ENCODE results near the gene C16orf92.

Gene C16orf92

DNA sequence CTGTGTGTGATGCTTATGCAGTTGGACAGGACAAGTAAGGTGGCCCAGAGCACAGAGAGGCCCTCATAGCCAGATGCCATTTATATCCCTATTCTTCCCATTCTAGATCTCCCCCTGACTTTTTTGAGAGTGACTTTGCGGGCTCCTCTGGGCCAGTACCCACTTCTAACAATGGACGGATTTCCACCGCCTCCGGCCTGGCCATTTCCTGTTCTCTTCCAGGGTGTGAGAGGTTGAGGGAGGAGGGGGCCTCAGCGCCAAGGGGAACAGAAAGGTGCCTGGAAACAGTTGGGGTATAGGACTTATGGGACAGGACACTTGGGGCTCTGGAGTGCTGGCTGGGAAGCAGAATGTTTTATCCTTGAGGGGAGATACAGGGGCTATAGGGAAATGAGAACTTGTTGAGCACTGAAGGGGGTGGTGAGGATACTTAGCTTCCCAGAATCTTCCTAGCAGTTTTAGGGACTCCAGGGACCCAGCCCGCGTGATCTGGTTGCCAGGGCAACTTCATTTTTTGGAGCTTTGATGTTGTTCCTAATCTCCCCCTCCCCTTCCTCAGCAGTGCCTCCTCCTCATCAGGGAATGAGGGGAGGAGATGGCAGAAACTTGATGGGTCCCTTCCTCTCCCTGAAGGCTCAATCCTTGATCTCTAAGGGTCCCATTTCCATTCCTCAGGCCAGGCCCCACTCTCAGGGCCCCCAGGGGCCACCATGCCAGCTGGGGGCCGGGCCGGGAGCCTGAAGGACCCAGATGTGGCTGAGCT is 45.8 kb upstream of the C16orf92 start:
- no peak overlapping the region for H3K4me3 ChIP-seq (ENCODE audit: low read depth, low read length)
- TF ChIP-seq, protein P1, sequence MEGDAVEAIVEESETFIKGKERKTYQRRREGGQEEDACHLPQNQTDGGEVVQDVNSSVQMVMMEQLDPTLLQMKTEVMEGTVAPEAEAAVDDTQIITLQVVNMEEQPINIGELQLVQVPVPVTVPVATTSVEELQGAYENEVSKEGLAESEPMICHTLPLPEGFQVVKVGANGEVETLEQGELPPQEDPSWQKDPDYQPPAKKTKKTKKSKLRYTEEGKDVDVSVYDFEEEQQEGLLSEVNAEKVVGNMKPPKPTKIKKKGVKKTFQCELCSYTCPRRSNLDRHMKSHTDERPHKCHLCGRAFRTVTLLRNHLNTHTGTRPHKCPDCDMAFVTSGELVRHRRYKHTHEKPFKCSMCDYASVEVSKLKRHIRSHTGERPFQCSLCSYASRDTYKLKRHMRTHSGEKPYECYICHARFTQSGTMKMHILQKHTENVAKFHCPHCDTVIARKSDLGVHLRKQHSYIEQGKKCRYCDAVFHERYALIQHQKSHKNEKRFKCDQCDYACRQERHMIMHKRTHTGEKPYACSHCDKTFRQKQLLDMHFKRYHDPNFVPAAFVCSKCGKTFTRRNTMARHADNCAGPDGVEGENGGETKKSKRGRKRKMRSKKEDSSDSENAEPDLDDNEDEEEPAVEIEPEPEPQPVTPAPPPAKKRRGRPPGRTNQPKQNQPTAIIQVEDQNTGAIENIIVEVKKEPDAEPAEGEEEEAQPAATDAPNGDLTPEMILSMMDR (IDR thresholded peaks at IDR 0.05; ENCODE audit: low read depth, low read length, missing control alignments) = no peak
- DNase-seq (ENCODE audit: low read depth) = no peak

DNA sequence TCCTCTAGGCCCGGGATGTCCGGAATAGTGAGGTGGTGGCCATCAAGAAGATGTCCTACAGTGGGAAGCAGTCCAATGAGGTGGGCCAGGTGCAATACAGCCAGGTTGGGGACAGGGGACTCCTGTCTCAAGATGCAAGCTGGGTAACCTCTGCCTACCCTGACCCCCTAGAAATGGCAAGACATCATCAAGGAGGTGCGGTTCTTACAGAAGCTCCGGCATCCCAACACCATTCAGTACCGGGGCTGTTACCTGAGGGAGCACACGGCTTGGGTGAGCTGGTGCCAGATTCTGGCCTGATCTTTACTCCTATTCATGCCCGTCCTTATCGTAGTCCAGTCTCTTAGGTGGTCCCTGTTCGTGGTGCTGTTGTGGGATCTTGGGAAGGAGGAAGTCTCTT is 44.9 kb upstream of the C16orf92 start:
- H3K4me3 ChIP-seq (ENCODE audit: low read depth, low read length) = no peak overlapping the region
- TF ChIP-seq, protein P1 (IDR thresholded peaks at IDR 0.05; ENCODE audit: low read depth, low read length, missing control alignments) = no peak
- DNase-seq (ENCODE audit: low read depth) = no peak

DNA sequence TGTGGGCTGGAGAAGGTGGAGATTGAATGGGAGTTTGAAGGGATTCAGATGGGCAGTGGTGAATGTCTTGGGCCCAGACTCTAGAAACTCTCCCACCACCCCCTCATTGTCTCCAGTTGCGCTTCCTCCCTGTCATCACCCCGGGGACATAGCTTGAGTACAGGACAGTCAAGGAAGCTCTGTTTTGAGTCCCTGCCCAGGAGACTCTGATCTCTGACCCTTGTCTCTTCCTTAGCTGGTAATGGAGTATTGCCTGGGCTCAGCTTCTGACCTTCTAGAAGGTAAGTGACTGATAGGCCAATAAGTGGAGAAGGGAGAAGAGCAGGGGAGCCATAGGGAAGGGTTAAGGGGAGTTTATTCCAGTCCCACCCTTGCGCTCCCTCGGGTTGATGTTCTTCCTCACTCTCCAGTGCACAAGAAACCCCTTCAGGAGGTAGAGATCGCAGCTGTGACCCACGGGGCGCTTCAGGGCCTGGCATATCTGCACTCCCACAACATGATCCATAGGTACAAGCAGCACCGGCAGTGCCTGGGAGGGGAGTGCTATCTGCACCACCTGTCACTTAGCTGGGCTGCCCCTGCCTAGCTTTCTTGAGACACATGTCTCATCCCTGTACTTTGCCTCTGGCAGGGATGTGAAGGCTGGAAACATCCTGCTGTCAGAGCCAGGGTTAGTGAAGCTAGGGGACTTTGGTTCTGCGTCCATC is 44.3 kb upstream of the C16orf92 start:
- H3K4me3 ChIP-seq (ENCODE audit: low read depth, low read length) = no peak overlapping the region
- DNase-seq (ENCODE audit: low read depth) = no peak
- TF ChIP-seq, protein P1 (IDR thresholded peaks at IDR 0.05; ENCODE audit: low read depth, low read length, missing control alignments) = no peak

DNA sequence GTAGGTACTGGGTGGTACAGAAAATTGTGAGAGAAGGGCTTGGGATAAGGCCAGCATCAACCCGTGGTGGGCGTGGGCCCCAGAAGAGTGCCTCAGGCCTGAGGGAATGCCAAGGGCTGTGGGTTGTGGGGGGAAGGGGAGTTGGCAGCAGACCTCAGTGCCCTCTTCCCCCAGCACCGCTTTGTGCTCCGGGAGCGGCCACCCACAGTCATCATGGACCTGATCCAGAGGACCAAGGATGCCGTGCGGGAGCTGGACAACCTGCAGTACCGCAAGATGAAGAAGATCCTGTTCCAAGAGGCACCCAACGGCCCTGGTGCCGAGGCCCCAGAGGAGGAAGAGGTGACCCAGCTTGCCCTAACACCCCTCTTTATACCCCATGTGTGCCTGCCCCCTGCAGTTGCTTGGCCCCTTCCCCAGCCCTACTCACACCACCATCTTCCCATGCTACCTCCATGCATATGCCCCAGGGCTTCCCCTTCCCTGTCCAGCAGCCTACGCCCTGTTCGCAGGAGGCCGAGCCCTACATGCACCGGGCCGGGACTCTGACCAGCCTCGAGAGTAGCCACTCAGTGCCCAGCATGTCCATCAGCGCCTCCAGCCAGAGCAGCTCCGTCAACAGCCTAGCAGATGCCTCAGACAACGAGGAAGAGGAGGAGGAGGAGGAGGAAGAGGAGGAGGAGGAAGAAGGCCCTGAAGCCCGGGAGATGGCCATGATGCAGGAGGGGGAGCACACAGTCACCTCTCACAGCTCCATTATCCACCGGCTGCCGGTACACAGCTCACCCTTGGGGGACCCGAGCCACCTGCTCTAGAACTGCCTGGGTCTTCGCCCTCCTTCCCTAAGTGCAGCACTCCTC is 40.2 kb upstream of the C16orf92 start:
- no peak overlapping the region for H3K4me3 ChIP-seq (ENCODE audit: low read depth, low read length)
- TF ChIP-seq, protein P1 (IDR thresholded peaks at IDR 0.05; ENCODE audit: low read depth, low read length, missing control alignments) = no peak
- no peak for DNase-seq (ENCODE audit: low read depth)

DNA sequence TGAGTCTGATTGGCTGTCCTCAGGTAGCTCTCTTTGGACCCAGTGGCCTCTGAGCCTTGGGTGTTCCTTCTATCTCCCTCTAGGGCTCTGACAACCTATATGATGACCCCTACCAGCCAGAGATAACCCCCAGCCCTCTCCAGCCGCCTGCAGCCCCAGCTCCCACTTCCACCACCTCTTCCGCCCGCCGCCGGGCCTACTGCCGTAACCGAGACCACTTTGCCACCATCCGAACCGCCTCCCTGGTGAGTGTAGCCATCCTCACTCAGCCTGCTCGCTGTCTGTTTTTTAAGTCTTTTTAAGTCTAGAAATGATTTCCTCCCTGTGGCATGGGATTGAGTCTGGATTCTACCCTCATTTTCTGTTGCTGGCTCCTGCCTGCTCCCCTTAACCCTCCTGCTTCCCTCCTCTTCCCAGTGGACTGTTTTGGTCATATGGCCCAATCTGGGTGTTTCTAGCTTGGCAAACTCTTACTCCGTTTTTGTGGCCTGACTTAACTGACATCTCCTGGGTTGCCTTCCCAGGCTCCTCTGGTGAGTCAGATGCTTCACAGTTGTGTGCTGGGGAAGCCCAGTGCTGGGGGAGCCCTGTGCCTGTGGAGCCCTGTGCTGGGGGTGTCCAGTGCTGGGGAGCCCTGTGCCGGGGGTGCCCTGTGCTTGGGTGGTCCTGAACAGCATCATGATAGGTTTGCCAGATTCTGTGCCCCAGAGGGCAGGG is 39.4 kb upstream of the C16orf92 start:
- DNase-seq (ENCODE audit: low read depth) = no peak
- no peak overlapping the region for H3K4me3 ChIP-seq (ENCODE audit: low read depth, low read length)
- TF ChIP-seq, protein P1 (IDR thresholded peaks at IDR 0.05; ENCODE audit: low read depth, low read length, missing control alignments) = no peak

DNA sequence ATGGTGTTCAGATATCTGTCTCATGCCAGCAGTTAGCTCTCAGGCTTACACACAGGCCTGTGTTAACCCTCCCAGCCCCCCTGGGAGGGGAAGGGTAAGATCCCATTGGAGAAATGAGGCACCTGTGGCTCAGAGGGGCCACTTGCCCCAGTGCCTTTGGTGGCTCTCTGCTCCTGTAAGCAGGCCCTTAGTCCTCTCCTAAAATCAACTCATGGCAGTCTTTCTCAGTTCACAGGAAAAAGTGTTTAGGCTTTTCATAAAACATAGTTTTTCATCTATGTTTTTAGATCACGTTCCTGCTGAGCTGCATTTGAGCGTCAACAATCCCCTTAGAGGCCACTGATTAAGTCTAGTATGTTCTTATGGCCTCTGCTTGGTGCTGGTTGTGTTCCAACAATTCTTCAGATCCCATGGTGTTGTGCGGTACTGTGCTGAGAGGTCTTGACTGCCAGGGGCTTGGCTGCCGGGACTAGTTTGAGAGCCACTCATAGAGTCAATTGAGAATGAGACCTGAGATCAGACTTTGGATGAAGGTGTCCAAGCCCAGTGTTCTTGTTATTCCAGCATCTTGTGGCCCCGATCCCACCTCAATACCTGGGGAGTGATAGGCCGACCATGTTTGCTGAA is 38.7 kb upstream of the C16orf92 start:
- DNase-seq (ENCODE audit: low read depth) = no peak
- TF ChIP-seq, protein P1 (IDR thresholded peaks at IDR 0.05; ENCODE audit: low read depth, low read length, missing control alignments) = no peak
- H3K4me3 ChIP-seq (ENCODE audit: low read depth, low read length) = no peak overlapping the region
